Kidney (tissue), 14 donors: Measurements from ENCODE around the gene ZBED4. TPM values are rescaled to one million over a fixed set of nuclear protein-coding genes. Genes with fewer than 3 reads are reported as not detected.

ENCODE experiments used
- DNase-seq, 5 donors: peaks; one replicate each; pipeline ENCODE4 v3.0.0-alpha.2; 2013 to 2020
- FAIRE-seq: peaks from 2 replicates; lab custom pipeline; 2012; peaks lifted over from hg19 to GRCh38; lab: Jason Lieb, UNC
- H3K27ac ChIP-seq, 2 donors: one replicate each; pipeline ENCODE4 v1.7.0; 2013; ENCODE audit warnings: low read depth in 2 of 2, low read length in 2 of 2, inconsistent platforms in 1 of 2
- H3K27me3 ChIP-seq: one replicate; pipeline ENCODE4 v1.7.1; 2013; ENCODE audit warnings: low read length, inconsistent platforms; ENCODE audit not compliant: control insufficient read depth, insufficient read depth
- H3K36me3 ChIP-seq, 3 donors: one replicate each; pipeline versions ENCODE4 v1.7.0 to v1.7.1; 2013; ENCODE audit warnings: low read length in 3 of 3, control low read depth in 1 of 3, inconsistent platforms in 1 of 3; ENCODE audit not compliant: insufficient read depth in 3 of 3, control insufficient read depth in 2 of 3
- H3K4me1 ChIP-seq, 3 donors: one replicate each; pipeline versions ENCODE4 v1.7.0 to v1.7.1; 2013; ENCODE audit warnings: low read length in 3 of 3, inconsistent platforms in 1 of 3, low read depth in 1 of 3; ENCODE audit not compliant: control insufficient read depth in 2 of 3, insufficient read depth in 2 of 3
- H3K4me3 ChIP-seq, 3 donors: one replicate each; pipeline versions ENCODE4 v1.7.0 to v1.8.1; 2013; ENCODE audit warnings: low read length in 3 of 3, control low read depth in 1 of 3, inconsistent platforms in 1 of 3
- H3K9ac ChIP-seq, 3 donors: one replicate each; pipeline versions ENCODE4 v1.7.0 to v1.7.1; 2013; ENCODE audit warnings: low read length in 3 of 3, control low read depth in 1 of 3, inconsistent platforms in 1 of 3
- H3K9me3 ChIP-seq, 3 donors: one replicate each; pipeline versions ENCODE4 v1.7.0 to v1.7.1; 2013; ENCODE audit warnings: low read length in 3 of 3, control low read depth in 1 of 3, inconsistent platforms in 1 of 3; ENCODE audit not compliant: control insufficient read depth in 2 of 3, insufficient read depth in 1 of 3
- CTCF ChIP-seq: IDR thresholded peaks from 3 replicates; pipeline ENCODE4 v1.5.1; 2012; ENCODE audit warnings: mild to moderate bottlenecking, moderate library complexity, borderline replicate concordance; ENCODE audit not compliant: insufficient read depth; ENCODE audit errors: extremely low read depth
- intact Hi-C: fragments of 100-400 bp; cut with DNase I; formaldehyde crosslinking; loops from one replicate; pipeline ENCODE4 v1.11.1; 2022
- polyA plus RNA-seq: library from polyadenylated mRNA; stranded (reverse); fragments of 350-450 nt; fragmentation: Illumina TruSeq; extraction: RNeasy Lipid Tissue Mini Kit (QIAGEN cat#74804); gene quantifications from one replicate; pipeline ENCODE4 v1.2.3, GENCODE V29; 2014; ENCODE audit warnings: low read depth, low replicate concordance; ENCODE audit not compliant: insufficient read depth
- total RNA-seq: library from RNA; stranded (reverse); fragmentation: NEBNext Ultra II Directional; extraction: Animal tissue kit (Norgen Biotek cat#: 25700); gene quantifications from one replicate; pipeline ENCODE4 v1.2.1, GENCODE V29; 2021
- donor health status: control.
- donor health status: control.
- donor health status: control.
- donor health status: control.
- donor health status: control.
- donor health status: DM: yes; HTN: yes; CAD: no.
- donor health status: Normal renal cell carcinoma (clear cell type).

The ZBED4 gene
- total and polyA plus RNA-seq, 2 donors from 2014 or later, result 2.1 to 12.9 TPM

GRCh38 chr22:49823289-49824045, 30.2 kb upstream of the ZBED4 start:
- FAIRE-seq (no peak), DNase-seq (no peak)
- H3K27me3 ChIP-seq, result no peaks in the 10 kb centered on the region
- H3K36me3 ChIP-seq, result peaks cover 4 to 27% (median 16%) of the 10 kb centered on the region in 3 donors
- TF ChIP-seq CTCF, result no peak
- no peak overlapping the region for H3K9ac ChIP-seq
- no peak overlapping the region for H3K27ac ChIP-seq
- no peaks in the 10 kb centered on the region for H3K9me3 ChIP-seq
- intact Hi-C loops, result no loop called here
- H3K4me3 ChIP-seq, result no peak overlapping the region
- H3K4me1 ChIP-seq, result peaks cover 0 to 27% (median 9%) of the 10 kb centered on the region in 3 donors

GRCh38 chr22:49824185-49824925, 29.3 kb upstream of the ZBED4 start:
- Histone ChIP-seq H3K36me3 (peaks cover 4 to 26% (median 16%) of the 10 kb centered on the region in 3 donors), H3K4me3 (no peak overlapping the region), H3K9me3 (no peaks in the 10 kb centered on the region), H3K27ac (no peak overlapping the region), H3K27me3 (no peaks in the 10 kb centered on the region), H3K9ac (no peak overlapping the region), H3K4me1 (peaks cover 0 to 27% (median 9%) of the 10 kb centered on the region in 3 donors)
- intact Hi-C loops, result no loop called here
- FAIRE-seq, result no peak
- DNase-seq, result no peak
- no peak for TF ChIP-seq CTCF

- H3K4me3 ChIP-seq, result peak overlapping the region in 1 of 3 donors; percentile 72
- intact Hi-C loops, result no loop called here
- no peaks in the 10 kb centered on the region for H3K27me3 ChIP-seq
- FAIRE-seq, result no peak
- no peak for DNase-seq
- peaks cover 0 to 27% (median 9%) of the 10 kb centered on the region in 3 donors for H3K4me1 ChIP-seq
- no peak for TF ChIP-seq CTCF
- H3K27ac ChIP-seq, result no peak overlapping the region
- H3K36me3 ChIP-seq, result peaks cover 4 to 26% (median 16%) of the 10 kb centered on the region in 3 donors
- no peak overlapping the region for H3K9ac ChIP-seq
- H3K9me3 ChIP-seq, result peaks cover 0 to 4% (median 0%) of the 10 kb centered on the region in 3 donors
Measured at GRCh38 chr22:49824936-49825335, 28.7 kb upstream of the ZBED4 start.
